Panc1 (cell line): ENCODE results near the gene PGM5. TPM values are rescaled to one million over a fixed set of nuclear protein-coding genes. Genes with fewer than 3 reads are reported as not detected.

Experiments
- ATAC-seq: fragments of 200-7000 bp; cut with Tn5 transposase; 2 replicates; pipeline ENCODE4 v1.9.1; 2020; ENCODE audit warnings: mild to moderate bottlenecking, moderate library complexity
- BruUV-seq: library from RNA; stranded (reverse); fragments of 400-500 nt; replicated peaks from 2 replicates; lab custom pipeline; 2021; lab: Mats Ljungman, UMichigan
- CTCF ChIA-PET: fragments of 300-600 bp; sonication (Branson Sonifier 250); formaldehyde crosslinking; loops from one replicate; lab custom pipeline; 2022; ENCODE audit warnings: antibody characterized with exemption; lab: Charles Lee
- POLR2A ChIA-PET: fragments of 300-600 bp; sonication (Branson Sonifier 250); formaldehyde crosslinking; loops from one replicate; lab custom pipeline; 2022; ENCODE audit warnings: antibody characterized with exemption; lab: Charles Lee
- DNase-seq: peaks from one replicate; pipeline ENCODE4 v3.0.0-alpha.2; 2010; ENCODE audit warnings: low read depth, low spot score
- H3K27ac ChIP-seq: 2 replicates; pipeline ENCODE4 v1.5.1; 2011; ENCODE audit warnings: mild to moderate bottlenecking, low read length, inconsistent platforms
- H3K27me3 ChIP-seq: fragments of 200-500 bp; sonication (Bioruptor generic); 2 replicates; pipeline ENCODE4 v1.6.0; 2014; ENCODE audit warnings: low read length, inconsistent platforms; ENCODE audit not compliant: control insufficient read depth, insufficient read depth
- H3K36me3 ChIP-seq: fragments of 200-500 bp; sonication (Bioruptor generic); 2 replicates; pipeline ENCODE4 v1.5.1; 2014; ENCODE audit warnings: inconsistent platforms, mild to moderate bottlenecking, low read length, moderate library complexity; ENCODE audit not compliant: control insufficient read depth, insufficient read depth
- H3K4me1 ChIP-seq: 2 replicates; pipeline ENCODE4 v1.5.1; 2011; ENCODE audit warnings: inconsistent platforms, mild to moderate bottlenecking, low read length, moderate library complexity; ENCODE audit not compliant: control insufficient read depth, insufficient read depth
- H3K4me3 ChIP-seq, 2 experiments: 2 replicates each; pipeline ENCODE4 v1.5.1; 2011 to 2012; ENCODE audit warnings: low read depth in 2 of 2, low read length in 2 of 2, mild to moderate bottlenecking in 2 of 2, inconsistent platforms in 1 of 2, moderate library complexity in 1 of 2
- H3K9me3 ChIP-seq: fragments of 200-500 bp; sonication (Bioruptor generic); 2 replicates; pipeline ENCODE4 v1.5.1; 2014; ENCODE audit warnings: low read depth, mild to moderate bottlenecking, inconsistent platforms, low read length, moderate library complexity; ENCODE audit not compliant: control insufficient read depth, insufficient read depth
- POLR2AphosphoS5 ChIP-seq: IDR thresholded peaks from 2 replicates; pipeline ENCODE4 v1.6.1; 2012; ENCODE audit warnings: mild to moderate bottlenecking, low read depth, low read length, moderate library complexity
- SIN3A ChIP-seq: IDR thresholded peaks from 2 replicates; pipeline ENCODE4 v1.6.1; 2012; ENCODE audit warnings: low read depth, mild to moderate bottlenecking, low read length, moderate library complexity, borderline replicate concordance; ENCODE audit not compliant: insufficient read depth
- TCF7L2 ChIP-seq: IDR thresholded peaks from 2 replicates; pipeline ENCODE4 v1.6.1; 2011; ENCODE audit warnings: mild to moderate bottlenecking, low read depth, low read length, inconsistent platforms
- in situ Hi-C: cut with HindIII; loops from 2 replicates; pipeline ENCODE4 v1.10.0; 2016; ENCODE audit warnings: low sequenced_read_pairs, low pct_unique_long_range_greater_than_20kb
- intact Hi-C: fragments of 100-400 bp; cut with micrococcal nuclease; formaldehyde crosslinking; loops from one replicate; pipeline ENCODE4 v1.10.0; 2022; ENCODE audit not compliant: unreplicated experiment
- total RNA-seq: library from RNA; stranded (reverse); gene quantifications from one replicate; pipeline ENCODE4 v1.2.1, GENCODE V29; 2021; ENCODE audit not compliant: unreplicated experiment
- TF ChIP-seq, protein P1 (sequence below): fragments of 450-650 bp; IDR thresholded peaks from 2 replicates; pipeline ENCODE4 v1.5.1; 2017; ENCODE audit warnings: mild to moderate bottlenecking
- TF ChIP-seq, protein P2 (sequence below), 2 experiments: IDR thresholded peaks; 2 replicates each; pipeline ENCODE4 v1.6.1; 2011 to 2012; ENCODE audit warnings: low read depth in 2 of 2, control low read depth in 1 of 2, low read length in 1 of 2, mild to moderate bottlenecking in 1 of 2, moderate library complexity in 1 of 2; ENCODE audit not compliant: insufficient read depth in 1 of 2

The PGM5 gene
- total RNA-seq, 1 experiment from 2014 or later: 0.21 TPM

DNA sequence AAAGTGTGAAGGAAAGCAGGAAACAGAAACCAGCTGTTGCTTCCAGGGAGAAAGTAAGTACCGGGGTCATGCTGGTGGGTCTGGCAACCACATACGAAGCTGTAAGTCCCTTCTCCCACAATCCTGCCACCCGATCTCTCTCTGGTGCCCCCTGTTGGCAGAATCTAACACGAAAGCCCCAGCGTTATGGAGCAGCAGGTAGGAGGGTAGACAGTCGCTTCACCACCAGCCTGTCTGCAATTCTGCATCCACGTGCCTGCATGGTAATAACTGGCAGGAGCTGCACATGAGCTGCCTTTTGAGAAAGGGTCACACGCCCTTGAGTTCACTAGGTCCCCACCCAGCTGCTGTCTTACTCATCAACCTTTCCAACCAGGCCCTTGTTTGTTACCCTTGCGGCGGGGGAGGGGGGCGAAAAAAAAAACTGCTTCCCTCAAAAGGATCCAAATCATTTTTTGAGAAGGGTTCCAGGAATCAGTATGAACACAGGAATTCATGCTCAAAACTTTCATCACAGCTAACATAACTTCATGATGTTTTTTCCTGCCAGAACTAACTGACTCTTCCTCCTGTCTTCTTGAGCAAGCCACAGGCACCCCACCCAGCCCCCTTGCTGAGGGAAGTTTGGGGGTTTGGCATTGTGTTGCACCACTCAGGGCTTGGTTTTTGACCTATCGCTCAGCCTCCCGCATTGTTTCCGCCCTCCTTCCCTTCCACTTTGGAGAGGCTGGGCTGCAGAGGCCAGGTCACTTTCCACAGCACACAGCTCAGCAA lies 203.8 kb downstream of the PGM5 start:
- no peaks in the 10 kb centered on the region for H3K9me3 ChIP-seq
- intact Hi-C loops: no loop called here
- DNase-seq: no peak

DNA sequence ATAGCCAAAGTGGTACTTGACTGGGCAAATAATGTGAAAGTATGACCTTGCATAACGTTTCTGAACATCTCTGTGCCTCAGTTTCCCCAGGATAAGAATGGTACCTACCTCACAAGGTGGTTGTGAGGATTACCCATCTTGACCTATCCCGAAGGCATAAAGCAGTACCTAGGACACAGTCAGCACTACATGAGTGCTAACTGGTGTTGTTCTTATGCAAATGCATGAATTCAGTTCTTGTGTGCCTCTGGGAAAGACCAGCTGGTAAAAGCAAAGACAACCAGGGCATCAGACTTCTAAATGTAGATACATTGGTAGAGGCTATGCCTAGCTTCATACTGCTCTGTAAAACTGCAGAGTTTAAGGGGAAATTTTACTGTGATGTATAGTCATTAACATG lies 206.1 kb downstream of the PGM5 start:
- CTCF ChIA-PET: no interaction called here
- ATAC-seq: no peak

More for the DNA sequence above, 203.8 kb downstream of the PGM5 start:
- TF ChIP-seq, protein P1, sequence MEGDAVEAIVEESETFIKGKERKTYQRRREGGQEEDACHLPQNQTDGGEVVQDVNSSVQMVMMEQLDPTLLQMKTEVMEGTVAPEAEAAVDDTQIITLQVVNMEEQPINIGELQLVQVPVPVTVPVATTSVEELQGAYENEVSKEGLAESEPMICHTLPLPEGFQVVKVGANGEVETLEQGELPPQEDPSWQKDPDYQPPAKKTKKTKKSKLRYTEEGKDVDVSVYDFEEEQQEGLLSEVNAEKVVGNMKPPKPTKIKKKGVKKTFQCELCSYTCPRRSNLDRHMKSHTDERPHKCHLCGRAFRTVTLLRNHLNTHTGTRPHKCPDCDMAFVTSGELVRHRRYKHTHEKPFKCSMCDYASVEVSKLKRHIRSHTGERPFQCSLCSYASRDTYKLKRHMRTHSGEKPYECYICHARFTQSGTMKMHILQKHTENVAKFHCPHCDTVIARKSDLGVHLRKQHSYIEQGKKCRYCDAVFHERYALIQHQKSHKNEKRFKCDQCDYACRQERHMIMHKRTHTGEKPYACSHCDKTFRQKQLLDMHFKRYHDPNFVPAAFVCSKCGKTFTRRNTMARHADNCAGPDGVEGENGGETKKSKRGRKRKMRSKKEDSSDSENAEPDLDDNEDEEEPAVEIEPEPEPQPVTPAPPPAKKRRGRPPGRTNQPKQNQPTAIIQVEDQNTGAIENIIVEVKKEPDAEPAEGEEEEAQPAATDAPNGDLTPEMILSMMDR: peak; percentile 39
- TF ChIP-seq, protein P2, sequence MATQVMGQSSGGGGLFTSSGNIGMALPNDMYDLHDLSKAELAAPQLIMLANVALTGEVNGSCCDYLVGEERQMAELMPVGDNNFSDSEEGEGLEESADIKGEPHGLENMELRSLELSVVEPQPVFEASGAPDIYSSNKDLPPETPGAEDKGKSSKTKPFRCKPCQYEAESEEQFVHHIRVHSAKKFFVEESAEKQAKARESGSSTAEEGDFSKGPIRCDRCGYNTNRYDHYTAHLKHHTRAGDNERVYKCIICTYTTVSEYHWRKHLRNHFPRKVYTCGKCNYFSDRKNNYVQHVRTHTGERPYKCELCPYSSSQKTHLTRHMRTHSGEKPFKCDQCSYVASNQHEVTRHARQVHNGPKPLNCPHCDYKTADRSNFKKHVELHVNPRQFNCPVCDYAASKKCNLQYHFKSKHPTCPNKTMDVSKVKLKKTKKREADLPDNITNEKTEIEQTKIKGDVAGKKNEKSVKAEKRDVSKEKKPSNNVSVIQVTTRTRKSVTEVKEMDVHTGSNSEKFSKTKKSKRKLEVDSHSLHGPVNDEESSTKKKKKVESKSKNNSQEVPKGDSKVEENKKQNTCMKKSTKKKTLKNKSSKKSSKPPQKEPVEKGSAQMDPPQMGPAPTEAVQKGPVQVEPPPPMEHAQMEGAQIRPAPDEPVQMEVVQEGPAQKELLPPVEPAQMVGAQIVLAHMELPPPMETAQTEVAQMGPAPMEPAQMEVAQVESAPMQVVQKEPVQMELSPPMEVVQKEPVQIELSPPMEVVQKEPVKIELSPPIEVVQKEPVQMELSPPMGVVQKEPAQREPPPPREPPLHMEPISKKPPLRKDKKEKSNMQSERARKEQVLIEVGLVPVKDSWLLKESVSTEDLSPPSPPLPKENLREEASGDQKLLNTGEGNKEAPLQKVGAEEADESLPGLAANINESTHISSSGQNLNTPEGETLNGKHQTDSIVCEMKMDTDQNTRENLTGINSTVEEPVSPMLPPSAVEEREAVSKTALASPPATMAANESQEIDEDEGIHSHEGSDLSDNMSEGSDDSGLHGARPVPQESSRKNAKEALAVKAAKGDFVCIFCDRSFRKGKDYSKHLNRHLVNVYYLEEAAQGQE (IDR thresholded peaks at IDR 0.05; ENCODE audit: insufficient read depth in 1 of 2, low read depth in 2 of 2, low read length in 1 of 2): no peak
- no peak overlapping the region for H3K4me3 ChIP-seq
- in situ Hi-C loops: no loop called here
- POLR2A ChIA-PET: no interaction called here
- H3K4me1 ChIP-seq: no peaks in the 10 kb centered on the region
- H3K27ac ChIP-seq: no peak overlapping the region
- H3K36me3 ChIP-seq: no peaks in the 10 kb centered on the region
- ATAC-seq: no peak
- BruUV-seq: no TSS peak
- CTCF ChIA-PET: no interaction called here
- no peaks in the 10 kb centered on the region for H3K27me3 ChIP-seq

More for the DNA sequence above, 206.1 kb downstream of the PGM5 start:
- H3K4me3 ChIP-seq: no peak overlapping the region
- H3K4me1 ChIP-seq: no peaks in the 10 kb centered on the region
- H3K27me3 ChIP-seq: no peaks in the 10 kb centered on the region
- intact Hi-C loops (no loop called here), in situ Hi-C loops (no loop called here)
- no peaks in the 10 kb centered on the region for H3K36me3 ChIP-seq
- no peaks in the 10 kb centered on the region for H3K9me3 ChIP-seq
- BruUV-seq: no TSS peak
- POLR2A ChIA-PET: no interaction called here
- DNase-seq: no peak
- H3K27ac ChIP-seq: no peak overlapping the region
- TF ChIP-seq, protein P1: no peak
- TF ChIP-seq SIN3A (no peak), POLR2AphosphoS5 (no peak), TCF7L2 (no peak)
- TF ChIP-seq, protein P2 (IDR thresholded peaks at IDR 0.05; ENCODE audit: insufficient read depth in 1 of 2, low read depth in 2 of 2, low read length in 1 of 2): no peak
